Measurements from ENCODE around the gene SPATA18. TPM values are rescaled to one million over a fixed set of nuclear protein-coding genes. Genes with fewer than 3 reads are reported as not detected.

The SPATA18 gene
- total RNA-seq (2014; rRNA removed) = not detected in 2 replicates
- polyA plus RNA-seq (2012) = not detected

DNA sequence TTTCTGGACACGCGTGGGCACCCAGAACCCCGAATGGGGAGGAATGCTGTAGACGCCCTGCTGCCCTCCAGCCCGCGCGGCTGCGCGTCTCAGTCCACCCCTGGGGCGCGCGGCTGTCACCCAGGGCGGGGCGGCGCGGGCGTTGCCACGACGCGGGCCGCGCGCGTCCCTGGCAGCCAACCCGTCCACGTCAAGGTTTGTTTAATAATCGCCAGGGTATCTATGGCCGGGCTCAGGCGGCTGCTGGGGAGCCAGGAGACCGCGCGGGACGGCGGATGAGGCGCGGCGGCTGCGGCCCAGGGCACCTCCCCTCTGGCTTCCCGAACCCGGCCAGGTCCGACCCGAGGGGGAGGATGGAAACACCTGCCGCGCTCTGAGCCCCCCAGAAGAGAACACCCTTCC, at the start of gene SPATA18:
TSS of gene SPATA18 (plus strand) at position 92 of the 402 bp plus-strand sequence. CDS start 401 bp downstream, outside the sequence.
- DNase-seq (ENCODE audit: low read depth) = no peak

GRCh38 chr4:52001616-52002015, 49.5 kb upstream of the SPATA18 start:
- peak; percentile 18 for DNase-seq (ENCODE audit: low read depth)

GRCh38 chr4:52004414-52004813, 46.7 kb upstream of the SPATA18 start:
- DNase-seq (ENCODE audit: low read depth) = no peak

DNA sequence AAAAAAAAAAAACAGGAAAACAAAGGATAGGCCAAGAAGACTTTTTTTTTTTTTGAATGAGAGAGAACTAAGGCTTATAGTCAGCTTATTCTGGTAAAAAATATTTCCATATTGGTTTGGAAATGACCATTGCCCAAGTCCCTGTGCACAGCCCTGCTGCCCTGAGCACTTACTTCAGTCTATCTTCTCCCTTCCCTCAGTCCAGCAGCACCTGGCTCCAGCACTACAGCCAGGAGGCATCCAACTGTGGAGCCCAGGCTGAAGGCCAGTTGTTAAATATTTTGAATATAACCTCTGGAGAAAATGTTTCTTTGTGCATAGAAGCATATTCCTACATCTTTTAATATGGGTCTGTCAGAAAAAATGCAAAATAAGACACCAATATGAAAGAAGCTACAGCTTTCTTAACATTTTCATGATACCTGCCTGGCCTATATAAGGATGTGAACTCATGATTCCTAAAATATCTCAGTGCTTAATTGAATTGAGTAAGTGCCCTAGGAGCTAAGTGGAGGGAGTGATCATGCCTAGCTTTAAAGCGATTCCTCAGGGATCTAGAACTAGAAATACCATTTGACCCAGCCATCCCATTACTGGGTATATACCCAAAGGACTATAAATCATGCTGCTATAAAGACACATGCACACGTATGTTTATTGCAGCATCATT, 45.4 kb upstream of the SPATA18 start:
- no peak for DNase-seq (ENCODE audit: low read depth)

DNA sequence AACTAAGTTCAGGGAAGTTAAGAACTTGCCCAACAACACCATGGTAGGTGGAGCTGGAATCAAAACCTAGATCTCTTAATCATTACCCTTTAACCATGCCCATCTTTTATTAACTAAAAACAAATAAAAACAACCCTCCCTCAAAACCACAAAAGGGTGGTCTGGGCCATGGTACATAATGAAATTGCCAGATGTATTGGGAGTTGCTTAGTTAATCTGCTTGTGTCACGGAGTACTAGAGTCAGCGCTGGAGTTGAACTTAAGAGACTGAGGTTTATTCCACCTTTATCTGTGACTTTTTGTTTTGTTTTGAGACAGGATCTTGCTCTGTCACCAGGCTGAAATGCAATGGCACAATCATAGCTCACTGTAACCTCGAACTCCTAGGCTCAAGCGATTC, 44.2 kb upstream of the SPATA18 start:
- DNase-seq (ENCODE audit: low read depth) = no peak

GRCh38 chr4:52010986-52011385, 40.1 kb upstream of the SPATA18 start:
- DNase-seq (ENCODE audit: low read depth) = peak; percentile 2

DNA sequence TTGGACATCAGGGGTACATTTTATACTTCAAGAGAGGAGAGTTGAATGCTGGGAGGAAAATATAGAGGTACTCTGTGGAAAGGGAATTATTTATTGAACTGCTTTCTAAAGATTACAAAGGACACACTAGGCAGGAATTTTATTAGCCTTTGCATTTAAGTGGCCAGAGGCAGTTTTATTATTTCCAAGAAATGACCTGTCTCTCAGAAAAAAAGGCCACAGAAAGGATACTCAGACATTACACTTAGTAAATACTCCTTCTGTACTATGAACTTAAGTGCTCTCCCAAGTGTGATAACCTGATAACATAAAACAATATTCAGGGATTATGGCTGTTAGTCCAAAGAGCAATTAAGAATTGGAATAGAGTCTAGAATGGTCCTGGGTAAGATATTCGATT, 38.5 kb upstream of the SPATA18 start:
- DNase-seq (ENCODE audit: low read depth) = no peak

- no peak for DNase-seq (ENCODE audit: low read depth)
Measured at GRCh38 chr4:52014903-52015302, 36.2 kb upstream of the SPATA18 start.

DNA sequence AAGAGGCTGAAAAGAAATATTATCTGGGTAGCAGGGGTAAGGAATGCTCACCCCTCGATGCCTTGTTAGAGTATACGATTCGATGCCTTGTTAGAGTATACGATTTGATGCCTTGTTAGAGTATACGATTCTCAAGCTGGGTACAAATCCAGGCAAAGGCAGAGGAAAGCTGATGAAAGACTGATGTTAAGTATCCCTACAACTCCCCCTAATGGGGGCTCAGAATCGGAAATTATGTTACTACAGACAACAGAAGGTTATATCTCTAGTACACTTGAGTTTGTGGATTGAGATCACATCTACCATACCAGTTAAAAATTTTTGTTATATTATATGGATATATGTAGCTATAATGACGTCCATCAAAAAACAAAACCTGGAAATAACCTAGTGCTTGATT, 35.7 kb upstream of the SPATA18 start:
- peak; percentile 27 for DNase-seq (ENCODE audit: low read depth)

GRCh38 chr4:52016981-52017380, 34.1 kb upstream of the SPATA18 start:
- DNase-seq (ENCODE audit: low read depth) = no peak

- no peak for DNase-seq (ENCODE audit: low read depth)
Measured at GRCh38 chr4:52017814-52018213, 33.3 kb upstream of the SPATA18 start.

- DNase-seq (ENCODE audit: low read depth) = no peak
Measured at GRCh38 chr4:52019936-52020657, 31.0 kb upstream of the SPATA18 start, which contains the start of gene LRRC66. Gene LRRC66, minus strand, starts transcription at chr4:52020363. Its CDS starts 2,750 bp downstream, at chr4:52017613.

GRCh38 chr4:52028970-52029369, 22.1 kb upstream of the SPATA18 start:
- DNase-seq (ENCODE audit: low read depth) = peak; percentile 67

DNA sequence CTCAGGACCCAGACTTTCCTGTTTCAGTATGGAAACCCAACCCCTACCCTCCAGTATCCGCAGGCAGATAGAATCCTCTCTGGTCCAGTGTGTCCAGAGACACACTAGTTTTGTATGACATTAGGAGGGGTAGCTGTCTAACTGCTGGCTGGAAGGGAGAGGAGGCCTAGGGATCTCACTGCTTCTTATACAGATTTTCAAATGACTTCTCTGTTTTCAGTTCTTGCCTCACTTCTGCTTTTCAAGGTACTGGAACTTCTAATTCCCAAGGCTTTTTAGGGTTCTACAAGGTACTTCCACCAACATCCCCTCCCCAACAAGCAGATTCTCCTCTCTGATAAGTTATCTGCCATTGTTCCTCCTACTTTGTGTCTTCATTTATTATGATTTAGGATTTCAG, 19.1 kb upstream of the SPATA18 start:
- no peak for DNase-seq (ENCODE audit: low read depth)

DNA sequence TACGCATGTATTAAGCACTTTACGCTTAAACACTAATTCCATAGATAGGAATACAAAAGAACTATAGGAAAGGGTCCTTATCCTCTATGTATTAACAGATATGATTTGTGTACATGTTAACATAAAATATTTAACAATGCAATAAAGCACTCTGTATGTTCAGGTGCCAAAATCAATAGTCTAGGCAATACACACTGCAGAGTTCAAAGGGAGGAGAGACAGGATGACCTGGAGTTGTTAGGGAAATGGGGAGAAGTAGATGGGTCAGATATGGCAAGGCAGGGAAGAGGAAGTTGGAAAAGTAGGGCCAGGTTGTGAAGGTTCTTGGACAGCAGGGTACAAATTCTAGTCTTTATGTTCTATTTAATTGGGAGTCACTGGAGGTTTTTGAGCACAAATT, 15.9 kb upstream of the SPATA18 start:
- DNase-seq (ENCODE audit: low read depth) = no peak

DNA sequence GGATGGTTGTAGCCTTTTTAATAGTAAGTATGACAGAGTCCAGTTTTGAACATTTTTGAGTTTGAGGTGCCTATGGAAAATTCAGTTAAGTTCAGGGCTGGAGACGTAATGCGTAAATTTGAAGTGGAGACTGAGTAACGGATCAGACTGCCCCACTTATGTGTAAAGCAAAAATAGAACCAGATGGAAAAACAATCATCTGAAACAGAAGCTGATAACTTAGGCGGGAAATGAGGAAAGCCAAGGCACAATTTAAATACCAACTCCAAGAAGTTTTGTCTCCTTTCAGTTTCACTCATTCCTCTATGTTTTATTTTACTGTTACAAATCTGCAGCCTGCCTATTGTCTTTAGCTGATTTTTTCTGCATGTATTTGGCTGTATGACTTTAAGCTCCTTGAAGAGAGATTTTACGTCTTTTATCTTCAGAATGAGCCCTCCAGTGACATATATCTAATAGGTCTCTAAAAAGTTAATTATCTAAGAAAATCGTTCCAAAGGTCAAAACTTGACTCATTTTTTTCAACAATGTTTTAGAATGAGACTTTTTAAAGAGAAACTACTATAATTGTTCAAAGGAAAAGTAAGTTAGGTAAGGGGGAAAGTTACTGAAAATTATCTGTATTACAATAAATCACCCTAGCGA, 14.1 kb upstream of the SPATA18 start:
- DNase-seq (ENCODE audit: low read depth) = peak; percentile 8

GRCh38 chr4:52037689-52038102, 13.4 kb upstream of the SPATA18 start:
- peak; percentile 72 for DNase-seq (ENCODE audit: low read depth)

DNA sequence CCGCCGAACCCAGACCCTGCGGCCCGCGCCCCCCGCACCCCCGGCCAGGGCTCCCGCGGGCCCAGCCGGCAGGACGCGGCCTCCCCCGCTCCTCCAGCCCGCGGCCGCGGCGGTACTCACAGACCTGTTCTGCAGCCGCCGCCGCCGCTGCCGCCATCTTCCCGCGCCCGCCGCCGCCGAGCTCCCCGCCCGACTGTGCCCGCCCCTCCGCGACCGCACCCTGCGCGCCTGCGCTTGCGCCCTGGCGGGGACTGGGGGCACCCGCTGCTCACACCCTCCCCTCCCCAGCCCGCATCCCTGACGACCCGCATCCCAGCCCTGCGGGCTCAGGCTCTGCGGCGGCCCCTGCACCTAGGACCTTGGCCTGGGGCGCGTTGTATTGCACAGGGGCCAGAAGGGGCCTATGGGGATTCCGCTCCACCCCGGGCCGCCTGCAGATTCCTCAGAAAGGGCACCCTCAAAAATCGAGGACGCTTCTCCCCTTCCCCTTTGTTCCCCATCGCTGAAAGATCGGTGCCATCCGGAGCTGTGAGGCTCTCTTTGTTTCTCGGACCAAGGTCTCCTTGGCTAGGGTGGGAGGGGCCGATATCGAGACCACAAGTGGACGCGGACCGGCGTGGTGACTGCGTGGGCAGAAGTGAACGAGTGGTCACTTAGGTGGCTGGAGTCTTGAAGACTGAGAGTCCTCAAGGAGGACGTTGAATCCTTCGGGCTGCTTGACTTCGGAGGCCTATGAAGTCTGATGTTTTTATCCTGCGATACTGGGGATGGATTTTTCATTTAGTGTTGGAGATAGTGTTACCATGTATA, 12.8 kb upstream of the SPATA18 start, which contains the start of gene SGCB:
TSS of gene SGCB (minus strand) at position 197 of the 810 bp plus-strand sequence. CDS start at position 157, 40 bp downstream.
- peak; percentile 49 for DNase-seq (ENCODE audit: low read depth)

DNA sequence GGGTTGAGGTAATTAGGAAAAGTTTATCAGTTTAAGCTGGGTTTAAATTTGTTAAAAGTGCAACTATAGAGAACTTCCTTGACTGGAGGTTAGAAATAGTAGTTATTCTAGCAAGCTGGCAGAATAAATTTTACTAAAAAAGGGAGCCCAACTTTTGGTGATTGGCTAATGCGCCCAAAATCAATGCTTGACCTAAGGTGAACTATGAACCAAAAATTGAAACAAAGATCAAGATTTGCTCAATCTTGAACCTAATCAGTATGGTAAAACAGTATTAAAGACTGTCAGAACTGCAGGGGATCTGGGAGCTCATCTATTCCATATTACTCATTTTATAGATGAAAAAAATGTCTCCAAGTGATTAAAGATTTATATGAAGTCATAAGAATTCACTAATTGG, 6.1 kb upstream of the SPATA18 start:
- no peak for DNase-seq (ENCODE audit: low read depth)

DNA sequence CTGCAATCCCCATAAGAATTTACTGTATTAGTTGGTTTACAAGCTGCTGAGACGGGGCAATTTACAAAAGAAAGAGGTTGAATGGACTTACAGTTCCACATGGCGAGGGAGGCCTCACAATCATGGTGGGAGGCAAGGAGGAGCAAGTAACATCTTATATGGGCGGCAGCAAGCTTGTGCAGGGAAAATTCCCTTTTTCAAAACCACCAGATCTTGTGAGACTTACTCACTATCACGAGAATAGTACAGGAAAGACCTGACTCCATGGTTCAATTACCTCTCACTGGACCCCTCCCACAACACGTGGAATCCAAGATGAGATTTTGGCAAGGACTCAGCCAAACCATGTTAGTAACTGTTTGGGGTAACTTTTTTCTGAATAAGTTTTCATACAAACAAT, 1.8 kb upstream of the SPATA18 start:
- no peak for DNase-seq (ENCODE audit: low read depth)
